ENCODE results near the gene SERGEF.

GRCh38 chr11:17905477-17905876 is 107.4 kb downstream of the SERGEF start:
- TF ChIP-seq POLR2A (IDR thresholded peaks at IDR 0.05; ENCODE audit: low read depth, low read length) (no peak), POLR2AphosphoS5 (IDR thresholded peaks at IDR 0.05; ENCODE audit: low read depth, low read length) (no peak)
